HEK293 (cell line): ENCODE data around the gene GAMT.

Experiments
- CTCF ChIA-PET: fragments of 350-600 bp; formaldehyde crosslinking; extraction: SDS; loops from one replicate; lab custom pipeline; 2021; ENCODE audit warnings: antibody characterized with exemption; lab: Yijun Ruan, JAX
- POLR2A ChIA-PET: fragments of 300-600 bp; formaldehyde crosslinking; extraction: SDS; loops from one replicate; lab custom pipeline; 2020; ENCODE audit warnings: antibody characterized with exemption, inconsistent platforms; lab: Yijun Ruan, JAX
- H3K27ac ChIP-seq: fragments of 200-500 bp; sonication (Bioruptor generic); 2 replicates; pipeline ENCODE4 v1.5.1; 2014; ENCODE audit warnings: low read depth, low read length, control low read depth, inconsistent platforms; ENCODE audit errors: extremely low read depth
- H3K36me3 ChIP-seq, 2 experiments: fragments of 200-500 bp in 1 of 2; sonication (Bioruptor generic) in 1 of 2; 1 replicate in 1 of 2; 2 replicates in 1 of 2; pipeline ENCODE4 v1.5.1; 2014 to 2017; ENCODE audit warnings: inconsistent platforms in 2 of 2, low read length in 2 of 2; ENCODE audit not compliant: control insufficient read depth in 2 of 2, insufficient read depth in 1 of 2
- H3K4me1 ChIP-seq: fragments of 200-500 bp; sonication (Bioruptor generic); 2 replicates; pipeline ENCODE4 v1.5.1; 2014; ENCODE audit warnings: mild to moderate bottlenecking, low read length, inconsistent platforms; ENCODE audit not compliant: control insufficient read depth, insufficient read depth
- H3K4me3 ChIP-seq: 2 replicates; pipeline ENCODE4 v1.5.1; 2011; ENCODE audit warnings: low read depth, mild to moderate bottlenecking, control low read depth, low read length, moderate library complexity
- H3K9me3 ChIP-seq: fragments of 200-500 bp; sonication (Bioruptor generic); 2 replicates; pipeline ENCODE4 v1.5.1; 2014; ENCODE audit warnings: low read depth, low read length, inconsistent platforms; ENCODE audit not compliant: control insufficient read depth, insufficient read depth
- EGR2 ChIP-seq: fragments of 450-650 bp; formaldehyde crosslinking; IDR thresholded peaks from 2 replicates; pipeline ENCODE4 v1.5.1; 2016; ENCODE audit warnings: low read depth, missing biosample characterization, missing genetic modification characterization
- KLF1 ChIP-seq: fragments of 450-650 bp; formaldehyde crosslinking; IDR thresholded peaks from 2 replicates; pipeline ENCODE4 v1.5.1; 2016; ENCODE audit warnings: missing biosample characterization, missing genetic modification characterization
- KLF8 ChIP-seq: fragments of 450-650 bp; formaldehyde crosslinking; IDR thresholded peaks from 2 replicates; pipeline ENCODE4 v1.5.1; 2016; ENCODE audit warnings: missing biosample characterization, missing genetic modification characterization
- REST ChIP-seq: fragments of 450-650 bp; formaldehyde crosslinking; IDR thresholded peaks from 2 replicates; pipeline ENCODE4 v1.5.1; 2016; ENCODE audit warnings: missing biosample characterization, missing genetic modification characterization
- SCRT1 ChIP-seq: fragments of 450-650 bp; formaldehyde crosslinking; IDR thresholded peaks from 2 replicates; pipeline ENCODE4 v1.5.1; 2016; ENCODE audit warnings: missing biosample characterization, missing genetic modification characterization, borderline replicate concordance
- SP2 ChIP-seq: fragments of 450-650 bp; formaldehyde crosslinking; IDR thresholded peaks from 2 replicates; pipeline ENCODE4 v1.5.1; 2016; ENCODE audit warnings: missing biosample characterization, missing genetic modification characterization
- SP3 ChIP-seq: fragments of 450-650 bp; formaldehyde crosslinking; IDR thresholded peaks from 2 replicates; pipeline ENCODE4 v1.5.1; 2016; ENCODE audit warnings: missing biosample characterization, missing genetic modification characterization
- SP7 ChIP-seq: fragments of 450-650 bp; formaldehyde crosslinking; IDR thresholded peaks from 2 replicates; pipeline ENCODE4 v1.5.1; 2016; ENCODE audit warnings: missing biosample characterization, missing genetic modification characterization
- TCF7L2 ChIP-seq: IDR thresholded peaks from 2 replicates; pipeline ENCODE4 v1.6.1; 2011; ENCODE audit warnings: low read depth, mild to moderate bottlenecking, inconsistent platforms, low read length, moderate library complexity, borderline replicate concordance
- ZBTB11 ChIP-seq: fragments of 450-650 bp; formaldehyde crosslinking; conservative IDR thresholded peaks from 2 replicates; pipeline ENCODE4 v1.5.1; 2016; ENCODE audit warnings: low read depth, missing biosample characterization, missing genetic modification characterization
- ZBTB21 ChIP-seq: fragments of 450-650 bp; formaldehyde crosslinking; IDR thresholded peaks from 2 replicates; pipeline ENCODE4 v1.5.1; 2017; ENCODE audit warnings: missing biosample characterization, missing genetic modification characterization
- ZEB2 ChIP-seq: fragments of 450-650 bp; formaldehyde crosslinking; IDR thresholded peaks from 2 replicates; pipeline ENCODE4 v1.5.1; 2016; ENCODE audit warnings: missing biosample characterization, missing genetic modification characterization
- ZFP69B ChIP-seq: fragments of 450-650 bp; formaldehyde crosslinking; IDR thresholded peaks from 2 replicates; pipeline ENCODE4 v1.5.1; 2016; ENCODE audit warnings: missing biosample characterization, missing genetic modification characterization
- ZNF184 ChIP-seq: fragments of 450-650 bp; IDR thresholded peaks from 2 replicates; pipeline ENCODE4 v1.5.1; 2018; ENCODE audit warnings: missing biosample characterization, mild to moderate bottlenecking, missing genetic modification characterization
- ZNF302 ChIP-seq: fragments of 450-650 bp; formaldehyde crosslinking; IDR thresholded peaks from 2 replicates; pipeline ENCODE4 v1.5.1; 2016; ENCODE audit warnings: missing biosample characterization, missing genetic modification characterization, low read depth
- ZNF311 ChIP-seq: fragments of 450-650 bp; formaldehyde crosslinking; IDR thresholded peaks from 2 replicates; pipeline ENCODE4 v1.5.1; 2017; ENCODE audit warnings: missing biosample characterization, missing genetic modification characterization, borderline replicate concordance
- ZNF510 ChIP-seq: fragments of 450-650 bp; formaldehyde crosslinking; IDR thresholded peaks from 2 replicates; pipeline ENCODE4 v1.5.1; 2018; ENCODE audit warnings: mild to moderate bottlenecking, missing genetic modification characterization, missing biosample characterization; ENCODE audit not compliant: insufficient replicate concordance
- ZNF521 ChIP-seq: fragments of 450-650 bp; formaldehyde crosslinking; IDR thresholded peaks from 2 replicates; pipeline ENCODE4 v1.5.1; 2017; ENCODE audit warnings: missing biosample characterization, mild to moderate bottlenecking, missing genetic modification characterization
- ZNF529 ChIP-seq: fragments of 450-650 bp; formaldehyde crosslinking; IDR thresholded peaks from 2 replicates; pipeline ENCODE4 v1.5.1; 2017; ENCODE audit warnings: missing genetic modification characterization, missing biosample characterization; ENCODE audit not compliant: insufficient replicate concordance
- ZNF558 ChIP-seq: fragments of 450-650 bp; formaldehyde crosslinking; IDR thresholded peaks from 2 replicates; pipeline ENCODE4 v1.5.1; 2016; ENCODE audit warnings: missing biosample characterization, missing genetic modification characterization
- ZNF76 ChIP-seq: fragments of 450-650 bp; formaldehyde crosslinking; IDR thresholded peaks from 2 replicates; pipeline ENCODE4; 2016; ENCODE audit warnings: low read depth, missing biosample characterization, missing genetic modification characterization, borderline replicate concordance
- ZNF776 ChIP-seq: fragments of 450-650 bp; formaldehyde crosslinking; IDR thresholded peaks from 2 replicates; pipeline ENCODE4 v1.5.0; 2017; ENCODE audit warnings: missing biosample characterization, missing genetic modification characterization, borderline replicate concordance
- ZSCAN16 ChIP-seq: fragments of 450-650 bp; formaldehyde crosslinking; IDR thresholded peaks from 2 replicates; pipeline ENCODE4 v1.5.1; 2016; ENCODE audit warnings: missing biosample characterization, missing genetic modification characterization

The GAMT gene

GRCh38 chr19:1439525-1440417 lies 38.4 kb upstream of the GAMT start (continued):
- TF ChIP-seq ZBTB11 (tag by site-specific recombination) (peak; percentile 40), SP2 (tag by site-specific recombination) (peak; percentile 42; the same call in 1 of the 2 replicates), KLF1 (tag by site-specific recombination) (0 out of 2 replicates have a peak, but pooled peaks have one; percentile 50), REST (tag by site-specific recombination) (peak; percentile 61), ZBTB21 (tag by site-specific recombination) (peak; percentile 48; the same call in 1 of the 2 replicates), ZNF76 (peak; percentile 35; the same call in 1 of the 2 replicates), KLF8 (peak; percentile 34; the same call in 1 of the 2 replicates)

- peaks cover 15 to 53% of the 10 kb centered on the region in 2 experiments; a peak in 2 of 3 replicates for H3K36me3 ChIP-seq
- POLR2A ChIA-PET, result interaction anchor here (1.8 kb wide), 1 partner anchor 170 kb away, joined by 7 read pairs; the partner anchor contains the start of gene CIRBP
- peak overlapping the region; percentile 92 for H3K4me3 ChIP-seq
- peaks cover 16% of the 10 kb centered on the region for H3K4me1 ChIP-seq
- no peaks in the 10 kb centered on the region for H3K9me3 ChIP-seq
- CTCF ChIA-PET, result no interaction called here
- no peak for TF ChIP-seq TCF7L2
- TF ChIP-seq ZNF776 (tag by site-specific recombination), result no peak
- TF ChIP-seq ZNF529 (tag by site-specific recombination), result no peak
- TF ChIP-seq ZNF302, result no peak
- TF ChIP-seq ZNF521 (tag by site-specific recombination), result no peak
- no peak for TF ChIP-seq ZNF311
- no peak for TF ChIP-seq ZSCAN16 (tag by site-specific recombination)
- no peak for TF ChIP-seq ZNF558 (tag by site-specific recombination)
- no peak for TF ChIP-seq EGR2 (tag by site-specific recombination)
- TF ChIP-seq ZFP69B (tag by site-specific recombination), result no peak
- no peak for TF ChIP-seq SCRT1
- TF ChIP-seq SP3, result no peak
- TF ChIP-seq REST (tag by site-specific recombination), result no peak
- TF ChIP-seq ZNF510 (tag by site-specific recombination), result no peak
- no peak for TF ChIP-seq SP7
- TF ChIP-seq ZNF184 (tag by site-specific recombination), result no peak
- no peak for TF ChIP-seq ZEB2 (tag by site-specific recombination)
- H3K27ac ChIP-seq, result peak overlapping the region; percentile 100
Measured at GRCh38 chr19:1438933-1439354, 37.6 kb upstream of the GAMT start.
